Activated naive CD8-positive, alpha-beta T cell treated with anti-CD3 and anti-CD28 coated beads, Interleukin-2, amount 10 ng/mL, durations not matched to agents 7 days and 5 days (primary cell): ENCODE measurements around the gene KCTD16. TPM values are rescaled to one million over a fixed set of nuclear protein-coding genes. Genes with fewer than 3 reads are reported as not detected.

Experiments
- ATAC-seq: fragments of 150-1000 bp; cut with Tn5 transposase; one replicate; pipeline ENCODE4 v1.10.0; 2021; ENCODE audit warnings: low read depth, moderate library complexity
- POLR2A ChIA-PET: fragments of 350-600 bp; sonication (Branson Sonifier 250); formaldehyde crosslinking; loops from one replicate; lab custom pipeline; 2021; ENCODE audit warnings: antibody characterized with exemption; lab: Charles Lee
- DNase-seq: peaks from one replicate; pipeline ENCODE4 v3.0.0; 2021
- H3K27ac Mint-ChIP-seq: one replicate; pipeline ENCODE4 v1.8.0; 2022; ENCODE audit warnings: mild to moderate bottlenecking, mixed read lengths
- H3K27me3 Mint-ChIP-seq: one replicate; pipeline ENCODE4 v1.8.0; 2022; ENCODE audit warnings: mild to moderate bottlenecking, moderate library complexity, mixed read lengths
- H3K36me3 Mint-ChIP-seq: one replicate; pipeline ENCODE4 v1.8.0; 2021; ENCODE audit warnings: mild to moderate bottlenecking, mixed read lengths
- H3K4me1 Mint-ChIP-seq: one replicate; pipeline ENCODE4 v1.8.0; 2021; ENCODE audit warnings: mixed read lengths
- H3K4me3 Mint-ChIP-seq: one replicate; pipeline ENCODE4 v1.8.0; 2022; ENCODE audit warnings: mild to moderate bottlenecking, moderate library complexity, mixed read lengths
- H3K9me3 Mint-ChIP-seq: one replicate; pipeline ENCODE4 v1.8.0; 2021; ENCODE audit warnings: mixed read lengths
- total RNA-seq, 2 experiments: library from RNA; stranded (reverse); gene quantifications; one replicate each; pipeline ENCODE4 v1.2.3, GENCODE V29; 2021

The KCTD16 gene
- total RNA-seq, 2 experiments from 2014 or later: 0.17 to 0.22 TPM

- Mint-ChIP-seq H3K27me3 (no peaks in the 10 kb centered on the region), H3K9me3 (no peaks in the 10 kb centered on the region), H3K4me3 (no peak overlapping the region), H3K27ac (no peak overlapping the region), H3K4me1 (no peaks in the 10 kb centered on the region), H3K36me3 (no peaks in the 10 kb centered on the region)
- ATAC-seq (no peak), DNase-seq (no peak)
- POLR2A ChIA-PET: no interaction called here
Measured at GRCh38 chr5:144295284-144295683, 124.6 kb downstream of the KCTD16 start.

GRCh38 chr5:144297081-144297480, 126.4 kb downstream of the KCTD16 start:
- ATAC-seq: no peak
- Mint-ChIP-seq H3K4me3 (no peak overlapping the region), H3K36me3 (no peaks in the 10 kb centered on the region), H3K4me1 (no peaks in the 10 kb centered on the region), H3K27me3 (no peaks in the 10 kb centered on the region), H3K9me3 (no peaks in the 10 kb centered on the region), H3K27ac (no peak overlapping the region)
- DNase-seq: no peak
- POLR2A ChIA-PET: no interaction called here

- no peak for DNase-seq
- H3K4me1 Mint-ChIP-seq: no peaks in the 10 kb centered on the region
- no peak for ATAC-seq
- no peaks in the 10 kb centered on the region for H3K27me3 Mint-ChIP-seq
- no peaks in the 10 kb centered on the region for H3K9me3 Mint-ChIP-seq
- H3K36me3 Mint-ChIP-seq: no peaks in the 10 kb centered on the region
- no peak overlapping the region for H3K4me3 Mint-ChIP-seq
- H3K27ac Mint-ChIP-seq: no peak overlapping the region
- POLR2A ChIA-PET: no interaction called here
Measured at GRCh38 chr5:144298658-144299057, 128.0 kb downstream of the KCTD16 start.

GRCh38 chr5:144304688-144305087, 134.0 kb downstream of the KCTD16 start:
- no peaks in the 10 kb centered on the region for H3K4me1 Mint-ChIP-seq
- DNase-seq (no peak), ATAC-seq (no peak)
- H3K9me3 Mint-ChIP-seq: no peaks in the 10 kb centered on the region
- no peaks in the 10 kb centered on the region for H3K27me3 Mint-ChIP-seq
- POLR2A ChIA-PET: no interaction called here
- no peaks in the 10 kb centered on the region for H3K36me3 Mint-ChIP-seq
- H3K27ac Mint-ChIP-seq: no peak overlapping the region
- H3K4me3 Mint-ChIP-seq: no peak overlapping the region

- ATAC-seq: no peak
- H3K27ac Mint-ChIP-seq: no peak overlapping the region
- POLR2A ChIA-PET: no interaction called here
Measured at GRCh38 chr5:144307736-144308135, 137.1 kb downstream of the KCTD16 start.

GRCh38 chr5:144308174-144308573, 137.5 kb downstream of the KCTD16 start:
- Mint-ChIP-seq H3K36me3 (no peaks in the 10 kb centered on the region), H3K4me1 (no peaks in the 10 kb centered on the region), H3K9me3 (no peaks in the 10 kb centered on the region), H3K27me3 (no peaks in the 10 kb centered on the region), H3K27ac (no peak overlapping the region), H3K4me3 (no peak overlapping the region)
- DNase-seq: no peak
- no peak for ATAC-seq
- POLR2A ChIA-PET: no interaction called here

More at GRCh38 chr5:144307736-144308135, 137.1 kb downstream of the KCTD16 start:
- Mint-ChIP-seq H3K36me3 (no peaks in the 10 kb centered on the region), H3K4me1 (no peaks in the 10 kb centered on the region), H3K9me3 (no peaks in the 10 kb centered on the region), H3K4me3 (no peak overlapping the region), H3K27me3 (no peaks in the 10 kb centered on the region)
- DNase-seq: no peak

- Mint-ChIP-seq H3K9me3 (no peaks in the 10 kb centered on the region), H3K27ac (no peak overlapping the region), H3K4me1 (no peaks in the 10 kb centered on the region), H3K27me3 (no peaks in the 10 kb centered on the region), H3K4me3 (no peak overlapping the region), H3K36me3 (no peaks in the 10 kb centered on the region)
- POLR2A ChIA-PET: no interaction called here
- DNase-seq (no peak), ATAC-seq (no peak)
Measured at GRCh38 chr5:144308906-144309670, 138.4 kb downstream of the KCTD16 start.

- ATAC-seq (no peak), DNase-seq (no peak)
- no peaks in the 10 kb centered on the region for H3K27me3 Mint-ChIP-seq
- H3K36me3 Mint-ChIP-seq: no peaks in the 10 kb centered on the region
- POLR2A ChIA-PET: no interaction called here
- no peaks in the 10 kb centered on the region for H3K9me3 Mint-ChIP-seq
- H3K4me3 Mint-ChIP-seq: no peak overlapping the region
- H3K4me1 Mint-ChIP-seq: no peaks in the 10 kb centered on the region
- H3K27ac Mint-ChIP-seq: no peak overlapping the region
Measured at GRCh38 chr5:144310621-144311020, 139.9 kb downstream of the KCTD16 start.

- H3K4me1 Mint-ChIP-seq: no peaks in the 10 kb centered on the region
- no peak for ATAC-seq
- no peaks in the 10 kb centered on the region for H3K36me3 Mint-ChIP-seq
- no peaks in the 10 kb centered on the region for H3K27me3 Mint-ChIP-seq
- H3K4me3 Mint-ChIP-seq: no peak overlapping the region
- no peaks in the 10 kb centered on the region for H3K9me3 Mint-ChIP-seq
- no peak overlapping the region for H3K27ac Mint-ChIP-seq
- POLR2A ChIA-PET: no interaction called here
- no peak for DNase-seq
Measured at GRCh38 chr5:144313147-144313726, 142.6 kb downstream of the KCTD16 start.

GRCh38 chr5:144315026-144315425, 144.4 kb downstream of the KCTD16 start:
- Mint-ChIP-seq H3K27ac (no peak overlapping the region), H3K36me3 (no peaks in the 10 kb centered on the region), H3K27me3 (no peaks in the 10 kb centered on the region), H3K9me3 (no peaks in the 10 kb centered on the region), H3K4me3 (no peak overlapping the region), H3K4me1 (no peaks in the 10 kb centered on the region)
- POLR2A ChIA-PET: no interaction called here
- DNase-seq (no peak), ATAC-seq (no peak)

- H3K27ac Mint-ChIP-seq: no peak overlapping the region
- DNase-seq (no peak), ATAC-seq (no peak)
- H3K27me3 Mint-ChIP-seq: no peaks in the 10 kb centered on the region
- no peaks in the 10 kb centered on the region for H3K9me3 Mint-ChIP-seq
- no peak overlapping the region for H3K4me3 Mint-ChIP-seq
- no peaks in the 10 kb centered on the region for H3K4me1 Mint-ChIP-seq
- no peaks in the 10 kb centered on the region for H3K36me3 Mint-ChIP-seq
- POLR2A ChIA-PET: no interaction called here
Measured at GRCh38 chr5:144315994-144316634, 145.4 kb downstream of the KCTD16 start.

GRCh38 chr5:144318011-144318410, 147.3 kb downstream of the KCTD16 start:
- H3K4me1 Mint-ChIP-seq: no peaks in the 10 kb centered on the region
- DNase-seq (no peak), ATAC-seq (no peak)
- H3K4me3 Mint-ChIP-seq: no peak overlapping the region
- H3K27ac Mint-ChIP-seq: no peak overlapping the region
- POLR2A ChIA-PET: no interaction called here
- H3K9me3 Mint-ChIP-seq: no peaks in the 10 kb centered on the region
- H3K36me3 Mint-ChIP-seq: no peaks in the 10 kb centered on the region
- H3K27me3 Mint-ChIP-seq: no peaks in the 10 kb centered on the region

- no peak for ATAC-seq
- no peak overlapping the region for H3K4me3 Mint-ChIP-seq
- no peaks in the 10 kb centered on the region for H3K4me1 Mint-ChIP-seq
- POLR2A ChIA-PET: no interaction called here
- H3K36me3 Mint-ChIP-seq: no peaks in the 10 kb centered on the region
- no peaks in the 10 kb centered on the region for H3K27me3 Mint-ChIP-seq
- H3K27ac Mint-ChIP-seq: no peak overlapping the region
- no peak for DNase-seq
- H3K9me3 Mint-ChIP-seq: no peaks in the 10 kb centered on the region
Measured at GRCh38 chr5:144318460-144318859, 147.8 kb downstream of the KCTD16 start.

- Mint-ChIP-seq H3K9me3 (no peaks in the 10 kb centered on the region), H3K4me1 (no peaks in the 10 kb centered on the region), H3K36me3 (no peaks in the 10 kb centered on the region), H3K4me3 (no peak overlapping the region), H3K27ac (no peak overlapping the region), H3K27me3 (no peaks in the 10 kb centered on the region)
- no peak for ATAC-seq
- no peak for DNase-seq
- POLR2A ChIA-PET: no interaction called here
Measured at GRCh38 chr5:144323181-144323580, 152.5 kb downstream of the KCTD16 start.
